GM18951 (cell line): ENCODE data around the gene TRIM43.
"Not testable (repeated sequence)": the region's sequence is repeated elsewhere in the genome, so short reads cannot be mapped to it uniquely, and the experiment has no call there.

ENCODE experiments used
- in situ Hi-C: fragments of 300-500 bp; cut with MboI; formaldehyde crosslinking; loops from one replicate; pipeline ENCODE4 v1.12.0; 2022; ENCODE audit warnings: low sequenced_read_pairs, mixed read lengths, inconsistent platforms; ENCODE audit not compliant: unreplicated experiment

Gene TRIM43

DNA sequence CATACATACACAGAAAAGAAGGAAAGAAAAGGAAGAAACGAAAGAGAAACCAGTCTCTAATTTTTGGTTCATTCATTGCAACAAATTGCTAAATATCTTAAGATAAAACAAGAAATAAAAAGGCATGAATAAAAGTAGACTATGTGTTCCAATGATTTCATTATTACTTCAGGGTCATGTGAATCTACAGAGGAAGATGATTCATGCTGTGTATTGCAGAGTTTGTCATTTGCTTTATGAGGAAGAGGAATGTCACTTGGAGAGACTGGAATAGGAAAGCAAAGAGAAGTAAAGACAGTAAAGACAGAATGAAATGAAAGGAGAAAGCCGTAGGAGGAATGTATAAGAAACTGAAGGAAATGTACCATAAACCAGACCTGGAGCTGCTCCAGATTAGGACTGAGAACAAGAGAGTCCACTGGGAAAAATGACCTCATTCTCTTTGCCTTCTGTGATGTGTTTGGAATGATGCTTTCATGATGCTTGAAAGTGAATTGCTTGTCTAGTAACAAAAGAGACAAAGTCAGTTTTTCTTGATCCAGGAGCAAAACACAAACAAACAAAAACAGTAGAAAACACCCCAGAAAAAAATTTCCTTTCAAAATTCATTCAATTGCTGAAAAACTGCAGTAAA is 41.9 kb downstream of the TRIM43 start:
- in situ Hi-C loops = not testable (repeated sequence)

DNA sequence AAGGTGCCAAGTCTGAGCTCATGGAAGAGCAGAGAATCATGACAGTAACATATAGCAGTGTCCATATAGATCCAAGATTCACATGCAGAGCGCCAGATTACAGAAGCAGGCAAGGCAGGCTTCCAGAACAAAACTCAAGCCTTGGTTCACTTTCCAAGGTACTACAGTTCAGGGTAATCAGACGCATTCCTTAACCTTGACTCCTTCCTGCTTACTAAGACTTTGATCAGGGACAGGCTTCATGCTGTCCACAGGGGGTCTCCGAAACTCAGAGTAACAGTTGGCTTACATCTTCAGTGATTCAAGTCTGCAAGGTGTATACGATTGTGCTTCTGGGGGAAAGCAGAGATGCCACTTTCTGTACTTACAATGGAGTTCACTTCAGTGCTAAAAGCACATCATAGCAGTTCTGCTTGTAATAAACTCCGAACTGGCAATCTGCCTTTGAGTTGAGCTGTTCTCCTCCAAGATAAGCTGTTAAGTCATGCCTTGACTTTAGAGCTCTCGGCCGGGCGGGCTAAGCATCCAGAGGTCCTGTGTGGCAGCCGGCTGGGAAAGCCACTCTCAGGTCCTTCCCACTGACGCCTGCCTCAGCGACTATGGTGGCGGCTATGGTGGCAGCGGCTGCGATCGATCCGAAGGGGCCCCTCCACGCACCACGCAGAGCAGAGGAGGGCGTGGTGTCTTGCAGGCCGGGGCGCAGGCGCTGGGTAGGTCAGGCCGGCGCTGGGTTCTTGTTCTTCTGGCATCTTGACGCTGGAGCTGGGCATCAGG is 48.9 kb downstream of the TRIM43 start:
- in situ Hi-C loops = not testable (repeated sequence)

DNA sequence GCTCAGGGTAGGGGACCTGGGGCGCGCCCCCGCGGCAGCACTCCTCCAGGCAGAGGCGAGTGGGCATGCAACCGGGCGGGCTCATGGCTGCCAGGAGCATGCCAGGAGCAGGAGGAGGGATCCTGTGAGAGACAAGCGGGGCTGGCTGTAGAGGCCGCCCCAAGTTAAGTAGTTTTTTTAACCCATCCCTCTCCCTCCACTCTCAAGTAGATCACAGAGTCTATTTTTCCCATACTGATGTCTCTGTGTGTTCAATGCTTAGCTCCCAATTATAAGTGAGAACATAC is 49.4 kb downstream of the TRIM43 start:
- in situ Hi-C loops = not testable (repeated sequence)

DNA sequence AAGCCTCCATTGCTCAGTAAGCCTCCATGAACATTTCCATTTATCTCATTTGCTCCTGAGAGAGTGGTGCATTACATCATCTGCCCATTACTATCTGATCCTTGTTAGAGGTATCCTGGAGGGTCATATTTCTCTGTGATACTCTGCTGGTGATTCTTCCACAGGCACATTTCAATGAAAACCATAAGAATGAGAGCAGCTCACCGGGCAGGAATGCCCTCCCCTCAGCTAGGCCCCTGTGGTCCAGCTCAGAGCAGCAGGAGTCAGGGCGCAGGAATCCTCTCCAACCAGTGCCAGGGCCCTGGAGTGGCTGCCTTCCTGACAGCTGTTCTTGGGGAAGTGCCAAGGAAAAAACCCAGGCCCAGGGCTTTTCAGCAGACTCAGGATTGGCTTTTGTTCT is 50.0 kb downstream of the TRIM43 start:
- in situ Hi-C loops = not testable (repeated sequence)

DNA sequence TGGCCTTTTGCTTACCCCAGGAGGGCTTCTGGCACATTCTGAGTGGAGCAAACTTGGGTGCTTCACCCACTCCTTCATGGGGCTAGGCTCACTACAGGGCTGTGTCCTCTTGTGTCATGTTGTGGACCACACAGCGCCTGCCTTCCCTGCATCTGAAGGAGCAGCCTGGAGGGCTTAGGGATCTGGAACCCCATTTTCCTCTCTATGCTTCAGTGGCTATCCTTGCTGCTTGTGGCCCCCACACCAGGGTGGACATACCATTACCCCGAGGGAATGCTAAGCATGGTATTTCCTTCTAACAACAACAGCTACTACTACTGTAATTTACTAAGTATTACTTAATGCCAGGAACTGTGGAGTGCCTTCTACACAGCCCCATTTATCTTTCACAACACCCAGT is 50.6 kb downstream of the TRIM43 start:
- in situ Hi-C loops = not testable (repeated sequence)

DNA sequence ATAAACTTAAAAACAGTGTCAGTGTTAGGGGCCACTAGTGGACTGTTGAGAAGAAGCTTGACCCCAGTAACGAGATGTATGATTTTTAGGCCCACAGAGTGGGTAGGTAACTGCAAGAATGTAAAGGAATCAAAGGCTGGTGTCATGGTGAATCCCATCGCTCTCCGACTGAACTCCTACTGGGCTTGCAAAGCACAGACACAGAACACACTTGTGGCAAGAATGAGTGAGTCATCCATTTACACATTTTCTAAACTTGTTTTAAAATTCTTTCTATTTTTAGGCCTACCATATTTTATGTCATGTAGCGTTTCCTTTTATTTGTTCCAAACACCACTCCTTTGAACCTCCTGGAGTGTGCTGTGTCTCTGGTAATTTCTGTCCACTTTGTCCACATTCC is 51.1 kb downstream of the TRIM43 start:
- in situ Hi-C loops = not testable (repeated sequence)

DNA sequence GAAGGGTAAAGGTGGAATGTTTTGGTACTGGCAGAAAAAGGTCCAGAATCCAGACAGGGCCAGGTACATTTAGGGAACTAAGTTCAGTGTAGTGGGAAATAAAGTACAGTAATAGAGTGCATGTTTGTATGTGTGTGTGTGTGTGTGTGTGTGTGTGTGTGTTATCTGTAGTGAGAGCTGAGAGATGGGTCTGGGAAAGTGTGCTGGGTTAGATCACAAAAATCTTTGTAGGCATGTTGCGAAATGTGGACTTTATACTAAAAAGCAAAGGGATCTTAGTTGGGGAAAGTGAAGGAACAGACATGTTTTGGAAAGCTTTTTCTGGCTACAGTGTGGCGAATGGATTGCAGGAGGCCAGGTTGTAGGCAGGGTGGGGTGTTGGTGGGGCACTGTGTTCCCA is 53.5 kb downstream of the TRIM43 start:
- in situ Hi-C loops = not testable (repeated sequence)

DNA sequence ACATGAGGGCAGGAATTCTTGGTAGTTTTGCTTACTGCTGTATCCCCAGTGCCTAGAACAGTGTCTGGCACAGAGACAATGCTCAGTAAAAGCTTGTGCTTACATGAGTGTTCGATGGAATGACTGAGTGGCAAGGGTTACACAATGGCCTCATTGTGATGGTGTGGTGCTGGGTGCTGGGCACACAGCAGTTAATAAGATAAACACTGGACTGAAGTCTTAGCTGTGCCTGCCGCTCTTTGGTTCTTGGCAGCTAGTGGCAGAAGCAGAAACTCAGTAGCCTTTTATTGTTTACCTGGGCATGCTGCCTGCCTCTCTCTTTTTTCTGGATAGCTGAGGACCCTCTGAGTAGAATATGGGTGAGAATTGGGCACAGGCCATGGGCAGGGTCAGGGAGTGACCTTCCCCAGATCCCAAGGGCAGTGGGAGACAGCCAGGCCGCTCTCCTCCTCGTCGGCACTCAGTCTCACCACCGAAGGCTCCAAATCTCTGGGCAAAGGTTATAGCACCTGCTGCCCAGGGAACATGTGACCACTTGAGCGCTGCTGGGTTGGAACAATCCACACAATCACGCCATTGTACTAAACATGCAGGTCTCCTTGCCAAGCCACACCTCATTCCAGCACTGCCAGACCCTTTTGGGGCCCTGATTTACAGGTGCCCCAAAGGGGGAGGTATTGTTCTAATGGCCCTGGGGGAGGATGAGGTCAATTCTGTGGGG is 54.6 kb downstream of the TRIM43 start:
- in situ Hi-C loops = not testable (repeated sequence)

DNA sequence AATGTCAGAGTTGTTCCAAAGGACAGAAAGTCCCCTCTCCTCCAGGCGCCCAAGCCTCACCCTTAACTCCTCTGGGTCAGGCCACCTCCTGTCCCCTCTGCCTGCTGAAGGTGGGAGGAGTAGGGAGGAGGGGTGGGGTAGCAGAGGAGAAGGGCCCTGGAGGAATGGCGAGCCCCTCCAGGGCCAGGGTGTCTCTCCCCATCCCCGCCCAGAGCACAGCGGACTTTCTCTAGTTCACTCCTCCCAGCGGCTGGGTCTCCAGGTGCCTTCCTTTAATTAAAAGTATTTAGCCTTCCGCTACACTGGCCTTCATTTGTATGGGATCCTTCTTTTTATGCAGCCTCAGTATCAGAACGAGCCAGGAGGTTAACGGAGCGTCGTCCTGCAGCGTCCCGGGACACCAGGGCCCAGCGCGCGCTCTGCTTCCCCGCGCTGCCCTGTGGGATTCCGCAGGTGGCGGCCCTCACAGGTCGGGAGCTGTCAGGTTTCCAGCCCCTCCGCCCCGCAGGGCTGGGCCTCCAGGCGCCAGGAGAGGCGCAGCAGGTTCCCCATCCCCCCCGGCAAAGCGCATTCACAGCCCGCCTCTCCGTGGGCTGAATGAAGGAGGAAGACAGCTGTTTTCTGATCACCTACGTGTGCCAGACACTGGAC is 57.2 kb downstream of the TRIM43 start:
- in situ Hi-C loops = not testable (repeated sequence)
